ENCODE measurements around the gene ASB18. TPM values are rescaled to one million over a fixed set of nuclear protein-coding genes. Genes with fewer than 3 reads are reported as not detected.
A peak's percentile ranks its signal among the peaks of the same experiment; 100 is the strongest.

ASB18 gene
- total and polyA plus RNA-seq, 2 experiments from 2014 or later = not detected

DNA sequence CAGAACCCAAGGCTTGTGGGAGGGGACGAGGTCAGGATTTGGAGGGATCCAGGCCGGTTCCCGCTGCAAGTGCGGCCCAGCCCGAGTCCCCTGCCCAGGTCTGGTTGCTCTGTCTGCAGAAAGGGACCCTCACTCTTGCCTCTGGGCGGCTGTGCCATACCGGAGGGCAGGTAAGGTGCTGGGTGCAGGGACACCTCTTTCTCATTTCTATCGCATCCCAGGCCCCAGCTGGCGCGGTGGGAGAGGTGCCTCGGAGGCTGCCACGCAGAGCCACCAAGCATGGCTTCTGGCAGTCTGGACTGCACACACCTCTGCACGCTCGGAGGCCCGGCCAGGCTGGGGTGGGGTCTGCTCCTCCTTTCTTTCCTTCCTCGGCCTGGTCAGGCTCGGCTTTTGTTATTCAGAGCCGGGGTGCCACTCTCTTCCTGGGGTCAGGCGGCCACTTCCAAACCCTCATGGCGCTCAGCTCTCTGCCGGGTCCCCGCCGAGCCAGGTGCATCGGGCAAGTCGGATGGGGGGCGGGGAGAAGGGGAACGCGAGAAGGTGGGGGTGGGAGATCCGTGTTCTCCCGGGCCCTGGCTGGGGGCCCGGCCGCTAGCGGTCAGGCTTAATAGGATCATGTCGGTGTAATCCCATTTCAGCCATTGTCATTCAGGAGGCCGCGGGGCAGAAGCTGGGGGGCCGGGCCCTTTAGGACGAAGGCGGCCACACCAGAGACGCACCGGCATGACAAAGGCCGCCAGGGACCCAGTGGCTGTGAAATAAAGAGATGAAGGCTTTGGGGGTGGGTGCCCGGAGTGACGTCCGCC, 105.0 kb downstream of the ASB18 start:
- DNase-seq (ENCODE audit: low spot score) = no peak
- no peaks in the 10 kb centered on the region for H3K9me2 ChIP-seq (replicated peaks; ENCODE audit: insufficient read depth)
- H3K36me3 ChIP-seq (replicated peaks; ENCODE audit: insufficient read depth, low read depth) = no peaks in the 10 kb centered on the region
- no peaks in the 10 kb centered on the region for H3K79me2 ChIP-seq
- peak overlapping the region; percentile 41 for H3K4me2 ChIP-seq
- no peaks in the 10 kb centered on the region for H3K9me3 ChIP-seq (ENCODE audit: low read depth)
- TF ChIP-seq, protein P1, sequence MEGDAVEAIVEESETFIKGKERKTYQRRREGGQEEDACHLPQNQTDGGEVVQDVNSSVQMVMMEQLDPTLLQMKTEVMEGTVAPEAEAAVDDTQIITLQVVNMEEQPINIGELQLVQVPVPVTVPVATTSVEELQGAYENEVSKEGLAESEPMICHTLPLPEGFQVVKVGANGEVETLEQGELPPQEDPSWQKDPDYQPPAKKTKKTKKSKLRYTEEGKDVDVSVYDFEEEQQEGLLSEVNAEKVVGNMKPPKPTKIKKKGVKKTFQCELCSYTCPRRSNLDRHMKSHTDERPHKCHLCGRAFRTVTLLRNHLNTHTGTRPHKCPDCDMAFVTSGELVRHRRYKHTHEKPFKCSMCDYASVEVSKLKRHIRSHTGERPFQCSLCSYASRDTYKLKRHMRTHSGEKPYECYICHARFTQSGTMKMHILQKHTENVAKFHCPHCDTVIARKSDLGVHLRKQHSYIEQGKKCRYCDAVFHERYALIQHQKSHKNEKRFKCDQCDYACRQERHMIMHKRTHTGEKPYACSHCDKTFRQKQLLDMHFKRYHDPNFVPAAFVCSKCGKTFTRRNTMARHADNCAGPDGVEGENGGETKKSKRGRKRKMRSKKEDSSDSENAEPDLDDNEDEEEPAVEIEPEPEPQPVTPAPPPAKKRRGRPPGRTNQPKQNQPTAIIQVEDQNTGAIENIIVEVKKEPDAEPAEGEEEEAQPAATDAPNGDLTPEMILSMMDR (IDR thresholded peaks at IDR 0.05; ENCODE audit: poor library complexity) = no peak
- TF ChIP-seq EZH2phosphoT487 (IDR thresholded peaks at IDR 0.05; ENCODE audit: low read depth, severe bottlenecking, unreplicated experiment) = peak; percentile 79
- H3K4me1 ChIP-seq (ENCODE audit: insufficient read depth) = peaks cover 5% of the 10 kb centered on the region
- H2AFZ ChIP-seq = no peak overlapping the region
- H4K20me1 ChIP-seq (ENCODE audit: insufficient read depth, poor library complexity, severe bottlenecking) = no peaks in the 10 kb centered on the region
- no peak overlapping the region for H3K27ac ChIP-seq
- H3K27me3 ChIP-seq = peaks cover 81% of the 10 kb centered on the region
- no peak overlapping the region for H3K4me3 ChIP-seq
- 12% methylated on average over 33 of the region's 45 CpGs for whole genome bisulfite sequencing (ENCODE audit: low lambda C conversion rate, missing lambda C conversion rate)

DNA sequence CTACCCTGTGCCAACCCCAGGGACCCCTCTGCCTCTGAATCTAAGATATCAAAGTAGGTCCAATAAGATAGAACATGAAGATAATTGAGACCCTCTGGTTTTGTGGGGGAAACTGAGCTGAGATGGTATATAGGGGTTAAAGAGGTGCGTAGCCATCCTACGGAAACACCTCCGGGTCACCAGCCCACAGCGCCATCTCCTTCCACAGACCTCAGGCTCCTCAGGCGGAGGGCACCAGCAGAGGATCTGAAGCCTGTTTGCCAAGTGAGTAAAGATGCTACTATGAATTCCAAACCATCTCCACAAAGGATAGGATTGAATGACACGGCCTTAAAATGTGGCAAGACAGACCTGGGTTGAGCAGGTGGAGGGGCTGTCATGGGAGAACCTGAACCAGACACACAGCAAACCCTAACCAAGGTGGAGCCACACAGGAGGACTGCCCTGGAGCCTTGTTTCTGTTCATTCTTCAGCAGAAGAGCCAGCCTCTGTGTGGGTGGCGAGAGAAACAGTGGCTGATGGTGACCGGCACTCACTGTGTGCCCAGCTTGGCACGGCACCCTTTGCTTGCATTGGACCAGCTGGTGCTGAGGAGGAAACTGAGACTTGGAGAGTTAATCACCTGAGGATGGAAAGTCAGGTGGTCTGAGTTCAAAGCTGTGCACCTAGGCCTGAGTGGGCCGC, 106.2 kb downstream of the ASB18 start:
- H3K27me3 ChIP-seq = peaks cover 69% of the 10 kb centered on the region
- H3K9me2 ChIP-seq (replicated peaks; ENCODE audit: insufficient read depth) = no peaks in the 10 kb centered on the region
- no peak overlapping the region for H3K4me2 ChIP-seq
- no peaks in the 10 kb centered on the region for H3K79me2 ChIP-seq
- no peaks in the 10 kb centered on the region for H4K20me1 ChIP-seq (ENCODE audit: insufficient read depth, poor library complexity, severe bottlenecking)
- H2AFZ ChIP-seq = no peak overlapping the region
- no peaks in the 10 kb centered on the region for H3K36me3 ChIP-seq (replicated peaks; ENCODE audit: insufficient read depth, low read depth)
- TF ChIP-seq, protein P1 (IDR thresholded peaks at IDR 0.05; ENCODE audit: poor library complexity) = no peak
- TF ChIP-seq EZH2 (IDR thresholded peaks at IDR 0.05; ENCODE audit: borderline replicate concordance) = no peak
- TF ChIP-seq EZH2phosphoT487 (IDR thresholded peaks at IDR 0.05; ENCODE audit: low read depth, severe bottlenecking, unreplicated experiment) = no peak
- H3K4me3 ChIP-seq = no peak overlapping the region
- WGBS (ENCODE audit: low lambda C conversion rate, missing lambda C conversion rate) = 91% methylated on average over 10 of the region's 10 CpGs
- H3K9me3 ChIP-seq (ENCODE audit: low read depth) = no peaks in the 10 kb centered on the region
- no peak for DNase-seq (ENCODE audit: low spot score)
- no peaks in the 10 kb centered on the region for H3K4me1 ChIP-seq (ENCODE audit: insufficient read depth)
- no peak overlapping the region for H3K27ac ChIP-seq

DNA sequence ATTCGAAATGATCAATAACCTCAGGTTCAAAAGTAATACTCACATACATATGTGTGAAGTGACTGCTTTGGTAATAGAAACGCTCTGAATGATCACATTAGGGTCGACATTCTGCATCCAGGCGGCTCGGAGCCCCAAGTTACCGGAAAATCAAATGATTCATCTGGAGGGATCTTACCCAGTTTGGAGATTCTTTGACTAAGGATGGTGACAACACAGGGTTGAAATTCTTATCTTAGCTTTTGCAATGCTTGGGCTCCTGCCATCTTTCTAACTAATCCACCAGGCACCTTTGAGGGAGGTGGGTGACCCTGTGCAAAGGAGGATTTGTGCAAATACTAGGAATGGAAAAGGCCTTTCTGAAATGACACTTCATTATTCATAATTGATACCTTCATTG, 106.8 kb downstream of the ASB18 start:
- no peak overlapping the region for H2AFZ ChIP-seq
- WGBS (ENCODE audit: low lambda C conversion rate, missing lambda C conversion rate) = 82% methylated on average over 6 of the region's 6 CpGs
- no peak overlapping the region for H3K27ac ChIP-seq
- H3K27me3 ChIP-seq = peaks cover 63% of the 10 kb centered on the region
- no peaks in the 10 kb centered on the region for H3K36me3 ChIP-seq (replicated peaks; ENCODE audit: insufficient read depth, low read depth)
- H3K4me3 ChIP-seq = no peak overlapping the region
- DNase-seq (ENCODE audit: low spot score) = no peak
- H3K9me2 ChIP-seq (replicated peaks; ENCODE audit: insufficient read depth) = no peaks in the 10 kb centered on the region
- TF ChIP-seq EZH2phosphoT487 (IDR thresholded peaks at IDR 0.05; ENCODE audit: low read depth, severe bottlenecking, unreplicated experiment) = no peak
- TF ChIP-seq EZH2 (IDR thresholded peaks at IDR 0.05; ENCODE audit: borderline replicate concordance) = no peak
- TF ChIP-seq, protein P1 (IDR thresholded peaks at IDR 0.05; ENCODE audit: poor library complexity) = no peak
- H3K9me3 ChIP-seq (ENCODE audit: low read depth) = no peaks in the 10 kb centered on the region
- no peak overlapping the region for H3K4me2 ChIP-seq
- H4K20me1 ChIP-seq (ENCODE audit: insufficient read depth, poor library complexity, severe bottlenecking) = no peaks in the 10 kb centered on the region
- H3K79me2 ChIP-seq = no peaks in the 10 kb centered on the region
- no peaks in the 10 kb centered on the region for H3K4me1 ChIP-seq (ENCODE audit: insufficient read depth)
